Spleen (tissue), 11 donors: Measurements from ENCODE around the gene PCBD1. TPM values are rescaled to one million over a fixed set of nuclear protein-coding genes. Genes with fewer than 3 reads are reported as not detected.
"Not testable (repeated sequence)": the region's sequence is repeated elsewhere in the genome, so short reads cannot be mapped to it uniquely, and the experiment has no call there.

Experiments
- DNase-seq: peaks from one replicate; pipeline ENCODE4 v3.0.0-alpha.2; 2020
- H3K27ac ChIP-seq, 8 donors: fragments of 200-600 bp; sonication (generic) in 7 of 8; 1 replicate in 4 of 8; 2 replicates in 4 of 8; pipeline versions ENCODE4 v1.5.0 to v1.8.0; 2016 to 2021; ENCODE audit warnings: inconsistent platforms in 4 of 8, mild to moderate bottlenecking in 4 of 8, moderate library complexity in 1 of 8
- H3K27me3 ChIP-seq, 7 donors: fragments of 200-600 bp; sonication (generic) in 6 of 7; replicated peaks in 1 of 7; 1 replicate in 4 of 7; 2 replicates in 3 of 7; pipeline versions ENCODE4 v1.5.0 to v1.8.0; 2016 to 2021; ENCODE audit warnings: inconsistent platforms in 3 of 7, mild to moderate bottlenecking in 1 of 7
- H3K36me3 ChIP-seq, 6 donors: fragments of 200-600 bp; sonication (generic) in 5 of 6; 1 replicate in 4 of 6; 2 replicates in 2 of 6; pipeline versions ENCODE4 v1.5.0 to v1.8.0; 2016 to 2021; ENCODE audit warnings: inconsistent platforms in 2 of 6
- H3K4me1 ChIP-seq, 6 donors: fragments of 200-600 bp; sonication (generic) in 5 of 6; 1 replicate in 3 of 6; 2 replicates in 3 of 6; pipeline versions ENCODE4 v1.5.0 to v1.8.0; 2016 to 2021; ENCODE audit warnings: inconsistent platforms in 3 of 6
- H3K4me3 ChIP-seq, 8 donors: fragments of 200-600 bp; sonication (generic) in 7 of 8; 1 replicate in 4 of 8; 2 replicates in 4 of 8; pipeline versions ENCODE4 v1.5.0 to v1.8.0; 2016 to 2021; ENCODE audit warnings: inconsistent platforms in 4 of 8, mild to moderate bottlenecking in 4 of 8, moderate library complexity in 2 of 8
- H3K9me3 ChIP-seq, 8 donors: fragments of 200-600 bp; sonication (generic) in 7 of 8; 1 replicate in 4 of 8; 2 replicates in 4 of 8; pipeline versions ENCODE4 v1.5.0 to v1.8.0; 2016 to 2021; ENCODE audit warnings: inconsistent platforms in 4 of 8
- CTCF ChIP-seq, 11 experiments: fragments of 200-600 bp in 7 of 11; fragments of 450-650 bp in 4 of 11; sonication (generic) in 4 of 11; IDR thresholded peaks in 8 of 11; conservative IDR thresholded peaks in 3 of 11; 1 replicate in 7 of 11; 2 replicates in 4 of 11; pipeline versions ENCODE4 v1.4.0 to v1.8.0; 2016 to 2021; ENCODE audit warnings: antibody characterized with exemption in 11 of 11, inconsistent platforms in 4 of 11, mild to moderate bottlenecking in 1 of 11
- POLR2A ChIP-seq, 3 donors: fragments of 450-650 bp; IDR thresholded peaks; one replicate each; pipeline ENCODE4 v1.5.1; 2017; ENCODE audit warnings: antibody characterized with exemption in 3 of 3, mild to moderate bottlenecking in 1 of 3
- POLR2AphosphoS5 ChIP-seq, 3 donors: sonication (generic); formaldehyde crosslinking; IDR thresholded peaks; one replicate each; pipeline ENCODE4 v1.5.1; 2017; ENCODE audit warnings: antibody characterized with exemption in 3 of 3
- WGBS, 5 donors: extraction: QIAGEN DNeasy Blood & Tissue Kit in 3 of 5; methylation state at CpG; one replicate each; pipeline versions ENCODE4 v1.1.5 to v1.1.7; 2013 to 2018; 5-methylcytosine and 5-hydroxymethylcytosine counted together
- intact Hi-C: fragments of 100-400 bp; cut with DNase I; formaldehyde crosslinking; loops from one replicate; pipeline ENCODE4 v1.15.0; 2023; ENCODE audit warnings: low total_unique reads
- polyA plus RNA-seq, 3 donors: library from polyadenylated mRNA; stranded (reverse); fragments of 200-250 nt; gene quantifications; one replicate each; pipeline ENCODE4 v1.2.1, GENCODE V29; 2013
- total RNA-seq, 7 donors: library from RNA; depleted of rRNA in 3 of 7; stranded (reverse); fragments of >200 nt in 3 of 7; fragmentation: NEBNext Ultra II Directional in 4 of 7; extraction: Animal tissue kit (Norgen Biotek cat#: 25700) in 4 of 7; gene quantifications; one replicate each; pipeline versions ENCODE4 v1.1.0 to v1.2.1, GENCODE V29; 2016 to 2021
- donor health status: healthy with polysubstance abuse.
- donor health status: DM: no; HTN: no; CAD: no; lungs with moderate emphysema.
- donor health status: DM: no; HTN: no; CAD: no.
- donor health status: Bipolar disorder and iron deficiency.
- donor health status: healthy.
- donor health status: DM: no; HTN: no; CAD: no.
- donor health status: DM: yes; HTN: yes; CAD: no.

Gene PCBD1
- total and polyA plus RNA-seq, 10 donors: 24.5 to 45.6 (median 30.7) TPM

- H3K4me1 ChIP-seq: peaks cover 0 to 7% (median 5%) of the 10 kb centered on the region in 6 donors
- WGBS, 5 donors: 24 to 68% (median 35%) methylated on average over 1 of the region's 1 CpG
- no peak overlapping the region for H3K4me3 ChIP-seq
- no peak for DNase-seq
- no peaks in the 10 kb centered on the region for H3K9me3 ChIP-seq
- no peak for TF ChIP-seq POLR2A (IDR thresholded peaks at IDR 0.05)
- TF ChIP-seq CTCF (IDR thresholded peaks at IDR 0.05 in 8 of 11, conservative IDR thresholded peaks at IDR 0.05 in 3 of 11): no peak
- no peak for TF ChIP-seq POLR2AphosphoS5 (IDR thresholded peaks at IDR 0.05)
- H3K36me3 ChIP-seq: no peaks in the 10 kb centered on the region
- no peak overlapping the region for H3K27ac ChIP-seq
- H3K27me3 ChIP-seq: peaks cover 0 to 73% (median 0%) of the 10 kb centered on the region in 7 donors
- intact Hi-C loops: loop anchor here (10.0 kb wide), 1 partner anchor 364 kb away; no protein-coding TSS in a partner anchor
These were observed 32.9 kb upstream of the PCBD1 start for GRCh38 chr10:70921285-70921684.

- H3K27me3 ChIP-seq: peaks cover 0 to 70% (median 0%) of the 10 kb centered on the region in 7 donors
- H3K4me3 ChIP-seq: no peak overlapping the region
- H3K36me3 ChIP-seq: no peaks in the 10 kb centered on the region
- no peak overlapping the region for H3K27ac ChIP-seq
- H3K4me1 ChIP-seq: peaks cover 0 to 3% (median 2%) of the 10 kb centered on the region in 6 donors
- no peaks in the 10 kb centered on the region for H3K9me3 ChIP-seq
- intact Hi-C loops: loop anchor here (10.0 kb wide), 1 partner anchor 364 kb away; no protein-coding TSS in a partner anchor
- peak; percentile 22 for DNase-seq
- TF ChIP-seq POLR2A (IDR thresholded peaks at IDR 0.05): no peak
- no peak for TF ChIP-seq POLR2AphosphoS5 (IDR thresholded peaks at IDR 0.05)
- no peak for TF ChIP-seq CTCF (IDR thresholded peaks at IDR 0.05 in 8 of 11, conservative IDR thresholded peaks at IDR 0.05 in 3 of 11)
- 61 to 89% (median 70%) methylated on average over 4 of the region's 4 CpGs for WGBS, 5 donors
These were observed 32.2 kb upstream of the PCBD1 start for GRCh38 chr10:70920519-70920918.

- intact Hi-C loops: loop anchor here (10.0 kb wide), 1 partner anchor 365 kb away; no protein-coding TSS in a partner anchor
- not testable (repeated sequence) for H3K9me3 ChIP-seq, H3K4me3 ChIP-seq, H3K4me1 ChIP-seq, H3K36me3 ChIP-seq, H3K27ac ChIP-seq
- WGBS, 5 donors: 80 to 89% (median 87%) methylated on average over 10 of the region's 10 CpGs
- peaks cover 0 to 64% (median 0%) of the 10 kb centered on the region in 7 donors for H3K27me3 ChIP-seq
- DNase-seq: peak; percentile 52
These were observed 31.5 kb upstream of the PCBD1 start for GRCh38 chr10:70919906-70920305.

- H3K27ac ChIP-seq: no peak overlapping the region
- no peaks in the 10 kb centered on the region for H3K36me3 ChIP-seq
- H3K4me3 ChIP-seq: no peak overlapping the region
- 60 to 77% (median 74%) methylated on average over 21 to 22 of the region's 22 CpGs for WGBS, 5 donors
- no peaks in the 10 kb centered on the region for H3K9me3 ChIP-seq
- intact Hi-C loops: no loop called here
- DNase-seq: peak; percentile 63
- peaks cover 0 to 60% (median 0%) of the 10 kb centered on the region in 7 donors for H3K27me3 ChIP-seq
- no peaks in the 10 kb centered on the region for H3K4me1 ChIP-seq
- TF ChIP-seq POLR2A (IDR thresholded peaks at IDR 0.05): no peak
- TF ChIP-seq CTCF (IDR thresholded peaks at IDR 0.05 in 8 of 11, conservative IDR thresholded peaks at IDR 0.05 in 3 of 11): no peak
- TF ChIP-seq POLR2AphosphoS5 (IDR thresholded peaks at IDR 0.05): no peak
These were observed 30.6 kb upstream of the PCBD1 start for GRCh38 chr10:70918851-70919530.
